Prostate gland (tissue), 2 donors: Measurements from ENCODE around the gene ZNF83.

Source experiments
- CTCF ChIP-seq, 4 experiments: fragments of 200-600 bp in 2 of 4; fragments of 450-650 bp in 2 of 4; sonication (generic) in 2 of 4; IDR thresholded peaks; 1 replicate in 3 of 4; 2 replicates in 1 of 4; pipeline ENCODE4 v1.5.1; 2016 to 2019; ENCODE audit warnings: antibody characterized with exemption in 4 of 4, mild to moderate bottlenecking in 2 of 4, moderate library complexity in 2 of 4
- POLR2A ChIP-seq: fragments of 450-650 bp; IDR thresholded peaks from one replicate; pipeline ENCODE4 v1.6.1; 2016; ENCODE audit warnings: antibody characterized with exemption, mild to moderate bottlenecking
- POLR2AphosphoS5 ChIP-seq: sonication (generic); formaldehyde crosslinking; IDR thresholded peaks from one replicate; pipeline ENCODE4 v1.6.1; 2017; ENCODE audit warnings: antibody characterized with exemption

GRCh38 chr19:52659013-52659412 is 20.9 kb upstream of the ZNF83 start:
- TF ChIP-seq POLR2A (no peak), CTCF (IDR thresholded peaks at IDR 0.05) (no peak), POLR2AphosphoS5 (no peak)
